Measurements from ENCODE around the gene ADIPOQ.
"Not testable (repeated sequence)": the region's sequence is repeated elsewhere in the genome, so short reads cannot be mapped to it uniquely, and the experiment has no call there.

ADIPOQ gene

GRCh38 chr3:186901135-186901734 lies 58.7 kb downstream of the ADIPOQ start:
- no peak for DNase-seq (ENCODE audit: low read depth in 2 of 2)

GRCh38 chr3:186902154-186902553 lies 59.6 kb downstream of the ADIPOQ start:
- DNase-seq (ENCODE audit: low read depth in 2 of 2) = no peak

DNA sequence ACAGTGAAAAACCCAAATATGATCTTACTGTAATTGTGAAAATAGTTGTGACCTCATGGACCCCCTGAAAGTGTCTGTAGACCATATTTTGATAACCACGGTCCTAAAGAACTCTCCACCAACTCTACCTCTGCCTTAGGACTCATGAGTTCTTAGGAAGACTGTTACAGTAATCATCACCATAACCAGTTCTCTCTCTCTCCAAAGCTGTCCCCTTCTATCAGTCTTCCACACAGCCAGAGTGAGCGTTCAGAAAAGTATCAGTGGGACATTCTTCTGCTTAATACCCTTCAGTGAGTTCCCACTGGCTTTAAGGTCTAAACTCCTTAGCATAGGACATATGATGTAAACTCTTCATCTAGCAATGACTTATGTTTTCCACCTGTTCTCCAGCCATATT lies 60.2 kb downstream of the ADIPOQ start:
- DNase-seq (ENCODE audit: low read depth in 2 of 2) = no peak

GRCh38 chr3:186903676-186904075 lies 61.2 kb downstream of the ADIPOQ start:
- DNase-seq (ENCODE audit: low read depth in 2 of 2) = not testable (repeated sequence)

- DNase-seq (ENCODE audit: low read depth in 2 of 2) = not testable (repeated sequence)
Observed at GRCh38 chr3:186907075-186907474, 64.6 kb downstream of the ADIPOQ start.
